HG03460 (cell line): Measurements from ENCODE around the gene PDCD1.
"Not testable (repeated sequence)": the region's sequence is repeated elsewhere in the genome, so short reads cannot be mapped to it uniquely, and the experiment has no call there.

Source experiments
- ATAC-seq: cut with Tn5 transposase; IDR thresholded peaks from one replicate; pipeline ENCODE4 v1.9.1; 2021; ENCODE audit not compliant: unreplicated experiment

The PDCD1 gene

DNA sequence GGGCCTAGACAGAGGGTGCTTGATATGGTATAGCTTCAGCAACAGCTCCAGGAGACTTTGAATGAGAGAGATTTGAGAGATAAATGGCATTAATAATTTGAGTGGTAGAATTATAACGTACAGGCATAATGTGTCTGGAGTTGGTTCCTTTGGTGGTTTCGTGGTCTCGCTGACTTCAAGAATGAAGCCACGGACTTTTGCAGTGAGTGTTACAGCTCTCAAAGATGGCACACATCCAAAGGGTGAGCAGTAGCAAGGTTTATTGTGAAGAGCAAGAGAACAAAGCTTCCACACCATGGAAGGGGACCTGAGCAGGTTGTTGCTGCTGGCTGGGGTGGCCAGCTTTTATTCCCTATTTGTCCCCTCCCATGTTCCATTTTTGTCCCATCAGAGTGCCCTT is 23.1 kb downstream of the PDCD1 start:
- ATAC-seq = no peak

DNA sequence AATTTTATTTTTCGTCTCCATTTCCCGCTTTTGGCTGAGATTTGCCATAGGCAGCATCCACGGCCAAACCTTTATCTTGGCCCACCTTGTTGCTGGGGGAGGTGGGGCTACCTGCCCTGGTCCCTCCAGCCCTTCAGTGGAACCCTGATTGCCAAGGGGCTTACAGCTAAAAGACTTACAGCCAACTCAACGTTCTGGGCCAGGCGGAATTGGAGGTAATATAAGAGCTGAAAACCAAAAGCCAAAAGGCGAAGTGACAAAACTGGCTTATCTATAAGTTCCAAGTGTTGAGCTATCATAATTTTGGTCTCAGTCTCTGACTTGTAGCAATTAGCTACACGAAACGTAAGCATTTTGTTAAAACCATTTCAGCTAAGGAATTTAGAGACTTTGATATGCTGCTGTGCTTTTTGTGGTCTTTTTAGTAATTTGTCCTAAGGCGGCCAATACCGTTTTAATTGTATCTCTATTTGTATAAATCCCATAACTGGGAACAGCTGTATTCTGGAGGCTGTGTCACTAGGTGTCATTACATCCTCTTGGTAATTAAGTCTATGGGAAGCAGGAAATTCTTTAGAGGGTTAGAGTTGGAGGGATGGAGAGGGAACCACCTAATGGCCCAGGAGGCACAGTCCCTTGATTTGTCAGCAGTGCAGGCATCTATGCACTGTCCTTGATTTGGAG is 24.0 kb downstream of the PDCD1 start:
- ATAC-seq = no peak

- not testable (repeated sequence) for ATAC-seq
Observed at GRCh38 chr2:241833756-241834526, 24.8 kb downstream of the PDCD1 start.

DNA sequence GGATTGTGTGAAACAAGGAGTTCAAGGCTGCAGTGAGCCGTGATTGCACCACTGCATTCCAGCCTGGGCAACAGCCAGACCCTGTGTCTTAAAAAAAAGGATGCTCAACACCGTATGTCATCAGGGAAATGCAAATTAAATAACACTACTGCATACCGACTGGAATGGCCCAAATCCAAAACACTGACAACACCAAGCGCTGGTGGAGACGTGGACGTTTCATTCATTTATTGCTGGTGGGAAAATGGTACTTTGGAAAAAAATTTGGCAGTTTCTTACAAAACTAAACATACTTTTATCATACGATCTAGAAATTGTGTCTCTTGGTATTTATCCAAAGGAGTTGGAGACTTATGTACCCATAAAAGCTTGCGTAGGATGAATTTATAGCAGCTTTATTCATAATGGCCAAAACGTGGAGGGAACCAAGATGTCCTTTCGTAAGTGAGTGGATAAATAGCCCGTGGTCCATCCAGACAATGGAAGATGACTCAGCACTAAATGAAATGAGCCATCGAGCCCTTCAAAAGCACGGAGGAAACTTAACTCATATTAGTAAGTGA is 25.5 kb downstream of the PDCD1 start:
- no peak for ATAC-seq

- no peak for ATAC-seq
Observed at GRCh38 chr2:241827394-241827793, 31.3 kb downstream of the PDCD1 start.

DNA sequence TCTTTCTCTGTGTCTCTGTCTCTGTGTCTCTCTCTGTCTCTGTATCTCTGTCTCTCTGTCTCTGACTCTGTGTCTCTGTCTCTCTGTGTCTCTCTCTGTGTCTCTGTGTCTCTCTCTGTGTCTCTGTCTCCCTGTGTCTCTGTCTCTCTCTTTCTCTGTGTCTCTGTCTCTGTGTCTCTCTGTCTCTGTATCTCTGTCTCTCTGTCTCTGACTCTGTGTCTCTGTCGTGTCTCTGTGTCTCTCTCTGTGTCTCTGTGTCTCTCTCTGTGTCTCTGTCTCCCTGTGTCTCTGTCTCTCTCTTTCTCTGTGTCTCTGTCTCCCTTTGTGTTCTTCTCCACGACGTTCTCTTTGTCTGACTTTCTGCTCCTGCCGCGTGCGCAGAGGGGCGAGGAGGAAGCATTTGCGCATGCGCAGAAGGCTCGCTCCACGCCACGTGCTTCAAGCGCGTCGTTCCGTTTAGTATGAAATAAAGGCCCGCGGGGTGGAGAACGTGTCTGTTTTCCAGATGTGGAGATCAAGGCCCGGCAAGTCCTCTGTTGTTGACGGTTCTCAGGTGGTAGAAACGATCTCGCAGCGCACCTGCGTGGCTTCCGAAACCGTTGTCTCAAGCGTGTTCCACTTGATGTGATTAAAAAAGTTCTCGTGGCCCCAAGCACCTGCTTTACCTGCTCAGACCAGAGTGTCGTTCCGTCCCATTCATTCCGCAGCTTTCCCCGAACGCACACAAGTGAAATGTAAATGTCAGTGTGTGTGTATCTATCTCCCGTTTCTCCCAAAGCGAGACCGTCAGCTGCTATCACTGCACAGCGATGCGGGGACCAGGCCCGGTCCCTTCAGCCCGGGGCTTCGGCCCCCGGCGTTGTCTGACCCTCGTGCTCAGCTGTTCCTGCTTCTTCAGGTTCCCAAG is 34.9 kb downstream of the PDCD1 start:
- not testable (repeated sequence) for ATAC-seq

- no peak for ATAC-seq
Observed at GRCh38 chr2:241822264-241822623, 36.5 kb downstream of the PDCD1 start.

DNA sequence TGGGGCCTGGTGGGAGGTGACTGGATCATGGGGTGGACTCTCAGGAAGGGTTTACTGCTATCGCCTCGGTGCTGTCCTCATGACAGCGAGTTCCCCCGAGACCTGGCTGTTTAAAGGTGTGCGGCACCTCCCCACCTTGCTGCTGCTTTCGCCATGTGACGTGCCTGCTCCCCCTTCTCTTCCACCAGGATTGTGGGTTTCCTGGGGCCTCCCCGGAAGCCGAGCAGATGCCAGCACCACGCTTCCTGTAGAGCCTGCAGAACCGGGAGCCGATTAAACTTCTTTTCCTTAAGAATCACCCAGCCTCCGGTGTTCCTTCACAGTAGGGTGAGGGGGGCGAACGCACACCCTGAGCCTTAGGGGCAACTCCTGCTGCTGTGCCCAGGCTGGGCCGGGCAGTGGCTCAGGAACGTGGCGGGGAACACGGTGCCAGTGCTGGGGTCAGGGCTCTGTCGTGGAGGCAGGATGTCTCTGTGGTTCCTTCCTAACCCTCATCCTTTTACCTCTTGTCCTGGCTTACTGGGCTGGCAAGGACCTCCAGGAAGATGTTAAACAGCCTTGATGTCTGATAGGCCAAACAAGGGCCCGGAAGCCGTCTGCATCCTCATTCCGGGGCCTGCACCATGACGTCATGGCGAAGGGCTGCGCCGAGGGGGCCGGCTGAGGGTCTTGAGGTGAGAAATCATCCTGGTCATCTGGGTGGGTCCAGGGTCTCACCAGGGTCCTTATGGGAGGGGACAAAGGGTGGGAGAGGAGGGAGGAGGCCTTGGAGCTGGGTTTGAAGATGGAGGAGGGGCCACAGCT is 37.0 kb downstream of the PDCD1 start:
- no peak for ATAC-seq

- no peak for ATAC-seq
Observed at GRCh38 chr2:241820625-241821384, 37.9 kb downstream of the PDCD1 start.

GRCh38 chr2:241819947-241820624 is 38.6 kb downstream of the PDCD1 start:
- ATAC-seq = not testable (repeated sequence)

- ATAC-seq = no peak
Observed at GRCh38 chr2:241818943-241819270, 39.8 kb downstream of the PDCD1 start.

DNA sequence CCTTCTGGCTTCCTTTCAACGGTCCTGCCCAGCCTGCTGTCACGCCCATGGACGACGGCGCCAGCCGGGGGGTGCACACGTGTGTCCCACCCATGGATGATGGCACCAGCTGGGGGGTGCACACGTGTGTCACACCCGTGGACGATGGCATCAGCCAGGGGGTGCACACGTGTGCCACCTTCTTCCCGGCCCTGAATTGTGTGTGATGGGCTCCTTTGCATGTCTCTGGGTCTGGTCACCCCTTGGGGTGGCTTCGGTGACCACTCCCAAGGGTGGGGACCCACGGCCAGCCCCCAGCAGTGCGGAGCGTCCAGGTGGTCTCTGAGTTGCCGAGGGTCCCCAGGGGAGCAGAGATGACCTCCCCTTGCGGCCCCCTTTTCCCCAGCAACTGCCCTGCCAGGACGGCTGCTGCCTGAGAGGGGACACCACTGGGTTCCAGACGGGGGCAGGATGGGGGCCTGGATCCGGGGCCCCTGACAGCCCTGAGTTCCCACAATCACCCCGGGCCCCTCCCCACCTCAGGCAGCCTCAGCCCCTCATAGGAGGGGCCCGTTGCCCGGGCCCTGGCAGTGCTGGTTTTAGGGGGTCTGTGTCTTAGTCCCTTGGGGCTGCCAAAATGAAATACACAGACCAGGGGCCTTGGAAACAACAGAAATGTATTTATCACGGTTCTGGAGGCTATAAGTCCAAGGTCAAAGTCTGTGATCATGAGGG is 40.3 kb downstream of the PDCD1 start:
- ATAC-seq = no peak

GRCh38 chr2:241817821-241818215 is 40.9 kb downstream of the PDCD1 start:
- ATAC-seq = not testable (repeated sequence)

DNA sequence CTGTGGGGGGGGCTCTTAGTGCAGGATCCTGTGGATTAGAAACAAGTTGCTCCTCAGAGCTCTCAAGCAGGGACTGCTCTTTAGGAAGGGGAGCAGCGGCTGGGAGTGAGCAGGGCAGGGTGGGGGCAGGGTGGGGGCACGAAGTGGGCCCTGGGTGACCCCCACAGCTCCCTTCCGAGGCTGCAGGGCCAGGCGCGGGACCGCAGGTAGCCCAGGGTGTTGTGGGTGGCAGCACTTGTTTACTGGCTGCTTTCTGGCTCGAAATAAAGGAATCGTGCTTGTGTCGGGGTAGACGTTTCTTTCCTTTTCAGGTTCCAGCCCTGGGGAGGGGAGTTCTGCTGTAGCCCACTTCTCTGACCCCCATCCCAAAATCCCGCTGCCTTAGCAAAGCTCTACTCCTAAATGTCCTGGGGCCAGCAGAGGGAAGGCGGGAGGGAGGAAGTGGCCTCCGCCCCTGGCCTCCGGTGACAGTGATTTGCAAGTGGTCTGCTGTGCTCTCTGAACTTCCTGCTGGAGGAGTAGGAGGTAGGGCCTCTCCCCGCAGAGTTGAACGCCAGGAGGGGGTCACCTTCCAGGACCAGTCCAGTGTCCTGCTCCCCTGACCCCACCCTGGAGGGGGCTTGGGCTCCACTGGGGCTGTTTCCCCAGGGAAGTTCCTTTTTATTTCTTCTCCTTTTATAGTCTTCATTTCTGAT is 41.4 kb downstream of the PDCD1 start:
- ATAC-seq = no peak

- no peak for ATAC-seq
Observed at GRCh38 chr2:241816431-241817121, 42.1 kb downstream of the PDCD1 start.

DNA sequence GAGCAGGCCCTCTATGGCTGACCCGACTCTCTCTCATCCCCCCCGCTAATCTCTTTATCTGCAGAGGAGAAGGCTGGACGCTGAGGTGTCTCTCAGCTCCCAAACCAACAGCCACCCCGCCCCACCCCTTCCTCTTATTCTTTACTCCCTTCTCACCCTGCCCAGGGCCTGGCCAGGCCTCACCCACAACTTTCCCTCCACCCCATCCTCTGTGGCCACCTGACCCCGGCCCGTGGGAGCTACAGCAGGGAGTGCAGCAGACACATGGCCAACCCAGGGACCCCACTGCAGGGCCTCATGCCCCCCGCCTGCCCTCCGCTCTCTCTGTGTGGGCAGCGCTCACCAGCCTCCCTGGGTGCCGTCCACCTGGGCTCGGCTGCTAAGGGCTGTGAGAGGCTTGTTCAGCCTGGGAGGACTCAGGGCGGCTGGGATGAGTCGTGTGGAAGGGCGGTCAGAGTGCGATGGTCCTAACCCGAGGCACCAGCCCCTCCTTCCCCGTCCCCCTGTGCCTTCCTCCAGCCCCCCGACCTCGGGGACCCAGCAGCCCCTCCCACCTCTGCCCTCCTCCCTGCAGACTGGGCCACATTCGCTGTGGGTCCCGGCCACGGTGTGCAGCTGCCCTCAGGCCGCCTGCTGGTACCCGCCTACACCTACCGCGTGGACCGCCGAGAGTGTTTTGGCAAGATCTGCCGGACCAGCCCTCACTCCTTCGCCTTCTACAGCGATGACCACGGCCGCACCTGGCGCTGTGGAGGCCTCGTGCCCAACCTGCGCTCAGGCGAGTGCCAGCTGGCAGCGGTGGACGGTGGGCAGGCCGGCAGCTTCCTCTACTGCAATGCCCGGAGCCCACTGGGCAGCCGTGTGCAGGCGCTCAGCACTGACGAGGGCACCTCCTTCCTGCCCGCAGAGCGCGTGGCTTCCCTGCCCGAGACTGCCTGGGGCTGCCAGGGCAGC is 42.9 kb downstream of the PDCD1 start:
- ATAC-seq = no peak
